PC-9 (cell line): ENCODE results near the gene KIAA0040.

ENCODE experiments used
- EZH2 ChIP-seq: fragments of 200-600 bp; sonication (generic); IDR thresholded peaks from 2 replicates; pipeline ENCODE4 v1.8.0; 2017; ENCODE audit warnings: antibody characterized with exemption, low read depth
- TF ChIP-seq, protein P1 (sequence below): fragments of 200-600 bp; sonication (generic); conservative IDR thresholded peaks from 2 replicates; pipeline ENCODE4 v1.6.1; 2017; ENCODE audit warnings: mixed run types, antibody characterized with exemption, mild to moderate bottlenecking, moderate library complexity

DNA sequence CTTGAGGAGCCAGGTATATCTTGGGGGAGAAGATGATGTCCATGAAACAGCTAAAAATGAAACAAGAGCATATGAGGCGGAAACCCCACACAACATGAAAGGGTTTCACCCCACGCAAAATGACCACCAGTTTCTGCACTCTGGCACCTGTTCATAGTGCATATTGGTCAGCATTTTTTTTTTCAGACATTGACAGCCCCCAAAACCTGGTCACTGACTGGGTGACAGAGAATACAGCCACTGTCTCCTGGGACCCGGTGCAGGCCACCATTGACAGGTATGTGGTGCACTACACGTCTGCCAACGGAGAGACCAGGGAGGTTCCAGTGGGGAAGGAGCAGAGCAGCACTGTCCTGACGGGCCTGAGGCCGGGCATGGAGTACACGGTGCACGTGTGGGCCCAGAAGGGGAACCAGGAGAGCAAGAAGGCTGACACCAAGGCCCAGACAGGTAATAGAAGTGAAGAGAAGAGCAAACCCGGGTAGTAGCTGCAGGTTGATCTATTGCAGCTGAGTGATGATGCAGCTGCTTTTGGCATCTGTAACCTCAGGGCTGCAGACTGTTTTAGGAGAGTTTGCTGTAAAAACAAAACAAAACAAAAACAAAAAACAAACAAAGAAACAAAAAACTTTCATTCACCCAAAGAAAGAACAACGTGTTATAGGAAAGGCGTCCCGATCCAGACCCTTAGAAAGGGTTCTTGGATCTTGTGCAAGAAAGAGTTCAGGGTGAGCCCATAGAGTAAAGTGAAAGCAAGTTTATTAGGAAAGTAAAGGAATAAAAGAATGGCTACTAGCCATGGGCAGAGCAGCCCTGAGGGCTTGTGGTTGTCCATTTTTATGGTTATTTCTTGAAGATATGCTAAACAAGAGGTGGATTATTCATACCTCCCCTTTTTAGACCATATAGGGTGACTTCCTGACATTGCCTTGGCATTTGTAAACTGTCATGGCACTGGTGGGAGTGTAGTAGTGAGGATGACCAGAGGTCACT is 73.9 kb downstream of the KIAA0040 start:
- TF ChIP-seq, protein P1, sequence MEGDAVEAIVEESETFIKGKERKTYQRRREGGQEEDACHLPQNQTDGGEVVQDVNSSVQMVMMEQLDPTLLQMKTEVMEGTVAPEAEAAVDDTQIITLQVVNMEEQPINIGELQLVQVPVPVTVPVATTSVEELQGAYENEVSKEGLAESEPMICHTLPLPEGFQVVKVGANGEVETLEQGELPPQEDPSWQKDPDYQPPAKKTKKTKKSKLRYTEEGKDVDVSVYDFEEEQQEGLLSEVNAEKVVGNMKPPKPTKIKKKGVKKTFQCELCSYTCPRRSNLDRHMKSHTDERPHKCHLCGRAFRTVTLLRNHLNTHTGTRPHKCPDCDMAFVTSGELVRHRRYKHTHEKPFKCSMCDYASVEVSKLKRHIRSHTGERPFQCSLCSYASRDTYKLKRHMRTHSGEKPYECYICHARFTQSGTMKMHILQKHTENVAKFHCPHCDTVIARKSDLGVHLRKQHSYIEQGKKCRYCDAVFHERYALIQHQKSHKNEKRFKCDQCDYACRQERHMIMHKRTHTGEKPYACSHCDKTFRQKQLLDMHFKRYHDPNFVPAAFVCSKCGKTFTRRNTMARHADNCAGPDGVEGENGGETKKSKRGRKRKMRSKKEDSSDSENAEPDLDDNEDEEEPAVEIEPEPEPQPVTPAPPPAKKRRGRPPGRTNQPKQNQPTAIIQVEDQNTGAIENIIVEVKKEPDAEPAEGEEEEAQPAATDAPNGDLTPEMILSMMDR = no peak
- TF ChIP-seq EZH2 = no peak
